GM12892 (cell line): Measurements from ENCODE around the gene SNX25.
"Not testable (repeated sequence)": the region's sequence is repeated elsewhere in the genome, so short reads cannot be mapped to it uniquely, and the experiment has no call there.

ENCODE experiments used
- DNase-seq: peaks from one replicate; pipeline ENCODE4 v3.0.0; 2011; ENCODE audit not compliant: insufficient read length
- FAIRE-seq: peaks from 2 replicates; lab custom pipeline; 2011; peaks lifted over from hg19 to GRCh38; lab: Jason Lieb, UNC
- POLR2A ChIP-seq: IDR thresholded peaks from 2 replicates; pipeline ENCODE4 v1.6.1; 2011; ENCODE audit warnings: low read depth, low read length, control low read depth
- POLR2AphosphoS5 ChIP-seq: IDR thresholded peaks from 2 replicates; pipeline ENCODE4 v1.6.1; 2011; ENCODE audit warnings: low read depth, low read length, control low read depth
- TAF1 ChIP-seq: IDR thresholded peaks from 2 replicates; pipeline ENCODE4 v1.6.1; 2011; ENCODE audit warnings: low read depth, mild to moderate bottlenecking, control low read depth, low read length, borderline replicate concordance

Gene SNX25

DNA sequence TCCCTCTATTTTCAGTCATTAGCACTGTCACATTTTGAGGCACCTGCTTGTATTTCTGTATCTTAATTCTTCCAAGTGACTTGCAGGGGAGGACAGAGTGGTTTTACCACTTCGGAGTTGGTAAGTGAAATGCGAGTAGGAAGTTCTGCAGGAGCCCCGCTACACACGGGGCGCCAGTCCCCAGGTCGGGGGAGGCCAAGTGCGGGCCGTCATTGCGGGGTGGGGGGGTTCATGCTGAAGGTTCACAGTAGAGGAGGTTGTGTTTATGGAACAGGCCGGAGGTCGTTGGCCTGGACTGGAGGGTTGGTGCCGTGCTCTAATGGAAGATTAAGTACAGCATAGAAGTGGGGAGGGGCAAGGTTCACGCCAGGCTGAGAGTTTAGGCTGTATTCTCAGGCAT, 142.3 kb downstream of the SNX25 start:
- no peak for DNase-seq
- TF ChIP-seq TAF1 (no peak), POLR2A (0 out of 2 replicates have a peak, but pooled peaks have one; percentile 13)
- no peak for FAIRE-seq

DNA sequence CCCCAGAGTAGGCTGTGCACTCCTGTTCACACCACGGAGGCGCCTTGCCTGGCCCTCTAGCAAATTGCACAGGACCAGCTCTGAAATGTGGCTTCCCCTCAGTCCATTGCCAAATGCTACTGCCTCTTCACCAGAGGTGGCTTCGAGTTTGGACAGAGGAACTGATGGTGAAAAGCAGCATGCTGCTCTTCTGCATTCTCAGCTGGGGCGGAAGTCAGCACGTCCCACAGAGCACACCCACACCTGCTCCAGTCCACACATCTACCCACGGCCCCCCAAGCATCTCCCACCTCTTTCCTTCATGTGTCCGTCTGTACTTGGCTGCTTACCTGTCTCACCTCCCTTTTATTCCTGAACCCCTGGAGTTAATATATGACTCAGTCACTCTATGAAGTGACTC, 142.8 kb downstream of the SNX25 start:
- FAIRE-seq, result no peak
- TF ChIP-seq POLR2A (no peak), TAF1 (no peak), POLR2AphosphoS5 (no peak)
- no peak for DNase-seq

DNA sequence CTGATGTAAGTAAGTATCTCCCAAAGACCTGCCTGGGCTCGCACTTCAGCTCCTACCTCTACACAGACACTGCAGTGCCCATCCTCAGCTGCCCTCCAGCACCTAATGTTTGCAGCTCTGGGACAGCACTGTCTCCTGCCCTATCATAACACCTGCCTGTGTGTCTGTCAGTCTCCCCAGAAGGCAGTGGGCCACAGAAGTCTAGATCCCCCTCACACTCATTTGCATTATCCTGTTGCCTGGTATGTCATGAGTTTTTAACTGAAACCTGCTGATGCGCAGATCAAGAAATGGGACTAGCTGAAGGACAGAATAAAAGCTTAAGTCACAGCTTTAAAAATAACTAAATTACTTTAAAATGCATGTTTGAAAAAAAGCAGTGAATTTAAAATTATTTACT, 143.3 kb downstream of the SNX25 start:
- no peak for DNase-seq
- TF ChIP-seq TAF1 (no peak), POLR2AphosphoS5 (no peak), POLR2A (no peak)
- FAIRE-seq, result no peak

DNA sequence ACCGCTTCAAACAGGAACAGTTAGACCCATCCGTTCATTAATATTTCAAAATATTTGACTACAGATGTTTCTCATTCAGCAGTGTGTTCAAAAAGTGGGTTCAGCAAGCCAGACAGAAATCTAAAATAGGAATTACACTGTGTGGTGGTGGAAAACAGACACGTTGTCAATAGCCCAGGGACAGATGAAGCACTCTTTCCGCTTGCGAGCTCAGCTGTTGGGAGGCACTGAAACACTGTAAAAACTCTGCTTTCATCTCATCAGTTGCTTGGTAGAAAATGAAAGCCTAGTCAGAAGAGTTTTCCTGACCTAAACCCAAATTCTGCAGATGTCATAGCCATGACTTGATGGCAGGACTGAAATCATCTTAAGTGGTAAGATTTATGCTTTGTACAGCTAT, 147.8 kb downstream of the SNX25 start:
- FAIRE-seq, result no peak
- no peak for DNase-seq
- no peak for TF ChIP-seq POLR2AphosphoS5
- no peak for TF ChIP-seq TAF1
- no peak for TF ChIP-seq POLR2A

DNA sequence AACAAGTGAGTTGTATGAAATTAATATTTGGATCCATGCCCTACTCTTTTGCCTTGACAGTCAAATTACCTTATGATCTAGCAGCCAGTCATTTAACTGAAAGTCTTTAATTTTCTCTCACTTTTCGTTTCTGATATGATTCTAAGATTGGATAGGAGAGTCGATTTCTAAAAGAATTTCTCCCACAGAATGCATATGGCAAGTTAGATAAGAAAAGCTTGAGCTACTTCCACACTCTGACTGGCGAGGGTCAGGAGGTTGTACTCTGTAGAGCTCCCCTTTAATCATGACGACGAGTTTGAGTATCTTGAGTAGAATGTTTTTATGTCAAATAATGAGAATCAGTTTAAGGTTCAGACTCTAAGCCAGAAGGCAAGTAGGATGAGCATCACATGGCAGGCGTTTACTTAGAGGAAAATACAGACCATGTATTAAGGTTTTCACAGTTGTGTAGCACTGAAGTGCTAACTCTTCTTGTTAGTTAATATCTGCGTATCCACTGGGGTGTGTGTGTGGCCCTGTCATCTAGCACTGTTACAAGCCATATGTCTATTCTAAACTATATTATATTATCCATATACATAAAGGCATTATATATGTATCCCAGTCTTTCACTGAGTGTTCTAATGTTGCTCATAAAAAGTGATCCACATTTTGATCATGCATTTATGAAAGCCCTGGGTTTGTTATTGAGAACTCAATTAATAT, 148.5 kb downstream of the SNX25 start:
- DNase-seq, result no peak
- no peak for FAIRE-seq
- TF ChIP-seq POLR2A, result no peak
- TF ChIP-seq POLR2AphosphoS5, result no peak
- TF ChIP-seq TAF1, result no peak

DNA sequence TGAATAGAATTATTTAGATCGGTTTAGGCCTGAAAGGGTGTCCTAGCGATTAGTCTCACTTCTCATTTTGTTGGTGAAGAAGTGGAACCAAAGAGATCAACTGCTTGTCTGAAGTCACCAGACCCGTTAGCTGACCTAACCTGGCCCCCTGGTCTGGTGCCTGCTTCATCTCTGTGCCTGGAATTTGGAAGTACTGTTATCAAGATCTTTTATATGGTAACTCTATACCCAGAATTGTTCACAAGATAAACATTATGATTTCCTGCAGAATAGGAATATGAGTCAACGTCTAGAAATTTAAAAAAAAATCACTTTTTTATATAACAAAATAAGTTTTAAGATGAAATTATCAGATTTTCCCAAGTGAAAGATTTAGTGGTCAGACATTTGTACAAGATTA, 149.1 kb downstream of the SNX25 start:
- FAIRE-seq, result no peak
- DNase-seq, result no peak
- TF ChIP-seq POLR2A, result no peak
- TF ChIP-seq TAF1, result no peak
- TF ChIP-seq POLR2AphosphoS5, result no peak

DNA sequence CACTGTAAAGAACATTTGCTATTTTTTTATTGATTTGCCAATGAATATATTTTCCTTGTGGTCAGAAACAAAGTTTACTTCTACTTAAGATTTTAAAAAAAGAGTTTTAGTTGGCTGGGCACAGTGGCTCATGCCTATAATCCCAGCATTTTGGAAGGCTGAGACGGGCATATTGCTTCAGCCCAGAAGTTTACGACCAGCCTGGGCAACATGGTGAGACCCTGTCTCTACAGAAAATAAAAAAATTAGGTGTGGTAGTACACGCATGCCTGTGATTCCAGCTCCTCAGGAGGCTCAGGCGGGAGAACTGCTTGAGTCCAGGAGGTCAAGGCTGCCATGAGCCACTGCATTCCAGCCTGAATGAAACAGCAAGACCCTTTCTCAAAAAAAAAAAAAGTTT, 149.6 kb downstream of the SNX25 start:
- no peak for DNase-seq
- no peak for TF ChIP-seq POLR2AphosphoS5
- TF ChIP-seq TAF1, result no peak
- no peak for TF ChIP-seq POLR2A
- FAIRE-seq, result no peak

DNA sequence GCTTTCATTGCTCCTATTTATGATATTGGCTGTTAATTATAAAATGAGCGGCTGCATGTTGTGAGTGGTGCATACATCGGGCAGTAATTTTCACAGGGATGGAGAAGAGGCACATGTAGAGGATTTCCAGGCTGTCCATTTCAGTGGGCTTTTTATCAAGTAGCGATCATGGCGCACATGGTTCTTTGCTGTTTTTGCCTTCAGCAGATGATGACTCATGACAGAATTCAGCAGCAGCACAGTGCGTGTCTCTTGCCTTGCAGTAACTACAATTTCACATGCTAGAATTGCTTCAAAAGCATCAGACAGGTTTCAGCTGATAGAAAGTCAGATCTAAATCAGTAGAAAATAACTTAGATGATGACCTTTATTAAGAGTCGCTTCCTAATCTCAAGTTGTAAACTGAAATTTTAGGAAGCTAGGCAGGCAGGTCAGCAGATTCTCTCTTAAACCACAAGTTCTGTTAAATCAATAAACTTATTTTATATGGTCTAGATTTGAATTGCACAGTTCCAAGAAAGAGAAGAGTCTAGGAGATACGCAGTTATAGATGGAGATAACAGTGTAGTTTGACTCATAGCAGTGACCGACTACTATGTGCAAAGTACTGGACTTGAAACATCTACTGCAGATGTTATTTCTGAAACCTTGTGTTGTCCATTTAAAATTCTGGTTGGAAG, 150.5 kb downstream of the SNX25 start:
- FAIRE-seq (no peak), DNase-seq (no peak)
- TF ChIP-seq POLR2AphosphoS5, result no peak
- no peak for TF ChIP-seq TAF1
- no peak for TF ChIP-seq POLR2A

DNA sequence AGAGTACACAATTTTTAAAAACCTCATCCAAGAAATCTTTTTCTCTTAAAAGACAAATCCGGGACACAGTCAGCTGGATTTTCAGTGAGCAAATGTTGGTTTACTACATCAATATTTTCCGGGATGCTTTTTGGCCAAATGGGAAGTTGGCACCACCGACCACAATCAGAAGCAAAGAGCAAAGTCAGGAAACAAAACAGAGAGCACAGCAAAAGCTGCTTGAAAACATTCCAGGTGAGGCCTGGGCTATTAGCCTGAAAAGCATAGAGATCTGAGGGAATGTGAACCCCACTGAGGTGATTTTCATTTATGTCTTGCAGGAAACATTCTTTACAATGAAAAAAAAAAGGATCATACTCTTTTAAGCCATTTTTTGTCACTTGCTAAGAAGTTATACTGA, 152.5 kb downstream of the SNX25 start:
- DNase-seq (no peak), FAIRE-seq (peak; percentile 5)
- TF ChIP-seq POLR2AphosphoS5 (no peak), POLR2A (no peak), TAF1 (no peak)

DNA sequence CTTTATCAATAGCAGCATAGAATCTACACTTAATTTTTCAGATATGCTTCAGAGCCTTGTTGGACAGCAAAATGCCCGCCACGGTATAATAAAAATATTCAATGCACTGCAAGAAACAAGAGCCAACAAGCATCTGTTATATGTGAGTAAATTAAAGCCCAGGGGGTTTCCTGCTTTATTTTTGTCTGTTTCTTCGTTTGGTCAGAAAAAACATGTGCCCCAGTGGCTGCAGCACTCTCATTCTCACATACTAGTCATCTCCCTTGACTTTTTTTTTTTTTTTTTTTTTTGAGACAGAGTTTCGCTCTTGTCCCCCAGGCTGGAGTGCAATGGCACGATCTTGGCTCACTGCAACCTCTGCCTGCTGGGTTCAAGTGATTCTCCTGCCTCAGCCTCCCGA, 153.2 kb downstream of the SNX25 start:
- DNase-seq, FAIRE-seq: not testable (repeated sequence)

DNA sequence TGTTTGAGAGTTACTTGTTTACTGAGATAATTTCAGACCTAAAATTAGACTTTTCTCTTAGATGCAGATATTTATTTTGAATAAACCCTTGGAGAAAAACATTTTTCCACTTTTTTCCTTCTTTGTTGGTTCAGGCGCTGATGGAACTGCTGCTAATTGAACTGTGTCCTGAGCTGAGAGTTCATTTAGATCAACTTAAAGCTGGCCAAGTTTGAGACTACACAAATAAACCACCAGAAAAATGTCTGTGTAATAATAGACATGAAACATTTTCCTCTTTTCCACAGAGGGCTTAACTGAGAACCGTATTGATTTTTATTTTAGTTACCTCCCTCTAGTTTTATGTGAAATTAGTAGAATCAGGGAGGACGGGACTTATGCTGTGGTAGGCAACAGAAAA, 153.9 kb downstream of the SNX25 start:
- no peak for DNase-seq
- no peak for FAIRE-seq
- TF ChIP-seq TAF1, result no peak
- TF ChIP-seq POLR2AphosphoS5, result no peak
- TF ChIP-seq POLR2A, result no peak

DNA sequence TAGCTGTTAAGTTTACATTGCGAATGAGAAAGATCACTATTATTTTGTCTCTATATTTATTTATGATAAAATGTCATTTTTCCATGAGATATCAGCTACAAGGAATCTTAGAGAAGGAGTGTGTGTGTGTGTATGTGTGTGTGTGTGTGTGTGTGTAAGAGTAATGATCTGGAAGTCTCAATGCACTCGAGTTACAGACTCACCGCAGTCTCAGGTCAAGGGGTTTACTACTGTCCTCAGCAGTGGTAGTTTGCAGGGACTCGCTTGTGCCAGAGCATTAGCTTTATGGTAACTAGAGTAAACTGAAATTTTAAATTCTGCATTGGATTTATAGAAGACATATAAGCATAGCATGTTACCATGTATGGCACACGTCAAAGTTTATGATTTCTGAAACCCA, 155.5 kb downstream of the SNX25 start:
- TF ChIP-seq POLR2AphosphoS5 (no peak), TAF1 (no peak), POLR2A (no peak)
- FAIRE-seq, result no peak
- no peak for DNase-seq

DNA sequence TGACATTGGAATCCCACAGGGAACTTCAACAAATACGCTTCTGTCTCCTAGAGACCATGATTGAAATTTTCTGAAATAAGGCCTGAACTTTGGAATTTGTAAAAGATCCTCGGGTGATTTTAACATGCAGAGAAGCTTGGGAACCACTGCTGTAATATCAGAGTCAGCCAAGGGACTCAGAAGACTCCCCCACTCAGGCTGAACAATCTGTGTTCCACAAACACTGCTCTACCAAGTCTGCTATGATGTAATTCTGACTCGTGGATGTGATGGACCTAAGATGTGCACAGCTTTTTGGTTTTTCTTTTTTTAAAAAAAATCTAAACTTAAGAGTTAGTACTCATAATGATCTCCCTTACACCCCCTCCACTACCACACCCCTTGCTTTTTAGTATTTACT, 160.3 kb downstream of the SNX25 start:
- DNase-seq, result no peak
- no peak for FAIRE-seq
- TF ChIP-seq POLR2A (no peak), POLR2AphosphoS5 (no peak), TAF1 (no peak)
